SK-N-SH (cell line): Measurements from ENCODE around the gene ACP6. TPM values are rescaled to one million over a fixed set of nuclear protein-coding genes. Genes with fewer than 3 reads are reported as not detected.

Source experiments
- CTCF ChIA-PET: fragments of 300-600, 350-600 bp; formaldehyde crosslinking; extraction: SDS; loops from one replicate; lab custom pipeline; 2021; lab: Yijun Ruan, JAX
- POLR2A ChIA-PET: fragments of 350-600 bp; sonication (Branson Sonifier 250); formaldehyde crosslinking; extraction: SDS; loops from one replicate; lab custom pipeline; 2020; ENCODE audit warnings: antibody characterized with exemption, inconsistent platforms; lab: Yijun Ruan, JAX
- DNase-seq: peaks from one replicate; pipeline ENCODE4 v3.0.0; 2012
- H2AFZ ChIP-seq: fragments of 200-600 bp; sonication (generic); 2 replicates; pipeline ENCODE4 v1.8.1; 2016; ENCODE audit warnings: antibody characterized with exemption, mild to moderate bottlenecking, low read depth
- H3F3A ChIP-seq: fragments of 200-600 bp; sonication (generic); replicated peaks from 2 replicates; pipeline ENCODE3; 2016; ENCODE audit warnings: antibody characterized with exemption, mild to moderate bottlenecking; ENCODE audit not compliant: insufficient read depth
- H3K27ac ChIP-seq, 2 experiments: fragments of 200-500 bp in 1 of 2; fragments of 200-600 bp in 1 of 2; sonication (Bioruptor generic) in 1 of 2; sonication (generic), shearing (Covaris generic) in 1 of 2; 2 replicates each; pipeline versions ENCODE4 v1.5.1 to v1.6.1; 2014 to 2016; ENCODE audit warnings: low read depth in 2 of 2, inconsistent platforms in 1 of 2, low read length in 1 of 2, mild to moderate bottlenecking in 1 of 2, mixed read lengths in 1 of 2
- H3K27me3 ChIP-seq: fragments of 200-600 bp; sonication (generic), shearing (Covaris generic); 2 replicates; pipeline ENCODE4 v1.6.1; 2016; ENCODE audit warnings: mixed run types; ENCODE audit not compliant: insufficient read depth
- H3K36me3 ChIP-seq, 2 experiments: fragments of 200-500 bp in 1 of 2; fragments of 200-600 bp in 1 of 2; sonication (Bioruptor generic) in 1 of 2; sonication (generic) in 1 of 2; replicated peaks in 1 of 2; 2 replicates each; pipeline versions ENCODE3 to v1.5.1; 2014 to 2016; ENCODE audit warnings: low read length in 1 of 2, mild to moderate bottlenecking in 1 of 2; ENCODE audit not compliant: insufficient read depth in 2 of 2, control insufficient read depth in 1 of 2
- H3K4me1 ChIP-seq, 2 experiments: fragments of 200-500 bp in 1 of 2; fragments of 200-600 bp in 1 of 2; sonication (Bioruptor generic) in 1 of 2; sonication (generic), shearing (Covaris generic) in 1 of 2; 2 replicates each; pipeline versions ENCODE4 v1.5.1 to v1.6.1; 2014 to 2016; ENCODE audit warnings: low read depth in 1 of 2, low read length in 1 of 2, mixed run types in 1 of 2; ENCODE audit not compliant: insufficient read depth in 2 of 2, control insufficient read depth in 1 of 2
- H3K4me2 ChIP-seq: fragments of 200-600 bp; sonication (generic), shearing (Covaris generic); 2 replicates; pipeline ENCODE4 v1.6.1; 2017; ENCODE audit warnings: mixed run types
- H3K4me3 ChIP-seq, 2 experiments: fragments of 200-500 bp in 1 of 2; fragments of 200-600 bp in 1 of 2; sonication (Bioruptor generic) in 1 of 2; sonication (generic), shearing (Covaris generic) in 1 of 2; 2 replicates each; pipeline versions ENCODE4 v1.5.1 to v1.8.1; 2014 to 2016; ENCODE audit warnings: low read depth in 2 of 2, inconsistent platforms in 1 of 2, low read length in 1 of 2, mild to moderate bottlenecking in 1 of 2, mixed read lengths in 1 of 2, moderate library complexity in 1 of 2
- H3K79me2 ChIP-seq: fragments of 200-600 bp; sonication (generic); 2 replicates; pipeline ENCODE4 v1.8.1; 2017; ENCODE audit warnings: mild to moderate bottlenecking; ENCODE audit not compliant: insufficient read depth
- H3K9ac ChIP-seq: fragments of 200-600 bp; sonication (generic); 2 replicates; pipeline ENCODE4 v1.6.1; 2017; ENCODE audit warnings: mixed run types
- H3K9me2 ChIP-seq: fragments of 200-600 bp; sonication (generic); 2 replicates; pipeline ENCODE4 v1.6.1; 2017; ENCODE audit warnings: mixed run types
- H3K9me3 ChIP-seq: fragments of 200-600 bp; sonication (generic); 2 replicates; pipeline ENCODE4 v1.6.1; 2017; ENCODE audit warnings: mixed run types, mild to moderate bottlenecking, moderate library complexity
- H4K20me1 ChIP-seq: fragments of 200-600 bp; sonication (generic); 2 replicates; pipeline ENCODE4 v1.6.1; 2017; ENCODE audit warnings: mild to moderate bottlenecking, mixed run types; ENCODE audit not compliant: insufficient read depth
- CHD2 ChIP-seq: fragments of 150-350 bp; IDR thresholded peaks from 2 replicates; pipeline ENCODE4 v1.6.1; 2018; ENCODE audit warnings: low read length; ENCODE audit not compliant: partially characterized antibody
- ELF1 ChIP-seq: IDR thresholded peaks from 2 replicates; pipeline ENCODE4 v1.4.0; 2012
- EP300 ChIP-seq, 2 experiments: IDR thresholded peaks; 2 replicates each; pipeline versions ENCODE4 v1.4.0 to v1.6.1; 2012; ENCODE audit warnings: borderline replicate concordance in 1 of 2, low read depth in 1 of 2, low read length in 1 of 2
- FOXJ3 ChIP-seq: sonication (generic); formaldehyde crosslinking; IDR thresholded peaks from 2 replicates; pipeline ENCODE4 v1.5.1; 2020; ENCODE audit warnings: mild to moderate bottlenecking, missing genetic modification reagents
- FOXM1 ChIP-seq: IDR thresholded peaks from 2 replicates; pipeline ENCODE4 v1.4.0; 2012; ENCODE audit warnings: low read depth, mild to moderate bottlenecking
- GABPA ChIP-seq: IDR thresholded peaks from 2 replicates; pipeline ENCODE4 v1.4.0; 2012; ENCODE audit warnings: low read depth, mild to moderate bottlenecking
- JUND ChIP-seq: IDR thresholded peaks from 2 replicates; pipeline ENCODE4 v1.4.0; 2012
- MEF2A ChIP-seq: IDR thresholded peaks from 2 replicates; pipeline ENCODE4 v1.4.0; 2012; ENCODE audit warnings: low read depth, borderline replicate concordance
- NFIC ChIP-seq: IDR thresholded peaks from 2 replicates; pipeline ENCODE4 v1.4.0; 2012; ENCODE audit warnings: borderline replicate concordance
- NRF1 ChIP-seq: IDR thresholded peaks from 2 replicates; pipeline ENCODE4 v1.6.1; 2012; ENCODE audit warnings: low read depth, mild to moderate bottlenecking, low read length
- POLR2AphosphoS5 ChIP-seq: IDR thresholded peaks from 2 replicates; pipeline ENCODE4 v1.6.1; 2012; ENCODE audit warnings: low read depth, low read length
- RAD21 ChIP-seq: IDR thresholded peaks from 2 replicates; pipeline ENCODE4 v1.6.1; 2012; ENCODE audit warnings: mild to moderate bottlenecking, low read length
- RFX5 ChIP-seq: IDR thresholded peaks from 2 replicates; pipeline ENCODE4 v1.6.1; 2012; ENCODE audit warnings: mild to moderate bottlenecking, improper control_type of control experiment, low read length
- RXRA ChIP-seq: IDR thresholded peaks from 2 replicates; pipeline ENCODE4 v1.4.0; 2012; ENCODE audit warnings: low read depth, mild to moderate bottlenecking, borderline replicate concordance
- YY1 ChIP-seq: IDR thresholded peaks from 2 replicates; pipeline ENCODE4 v1.4.0; 2012; ENCODE audit warnings: low read depth, mild to moderate bottlenecking
- WGBS: methylation state at CpG from one replicate; pipeline ENCODE4 v1.1.6; 2017; ENCODE audit warnings: low lambda C conversion rate; 5-methylcytosine and 5-hydroxymethylcytosine counted together
- polyA plus RNA-seq, 3 experiments: library from polyadenylated mRNA; depleted of rRNA; stranded (reverse); fragments of >200 nt; gene quantifications; 2 replicates each; pipeline ENCODE4 v1.2.3, GENCODE V29; 2012
- TF ChIP-seq, protein P1 (sequence below): IDR thresholded peaks from 2 replicates; pipeline ENCODE4 v1.6.1; 2012; ENCODE audit warnings: mild to moderate bottlenecking, low read depth, low read length, moderate library complexity
- TF ChIP-seq, protein P2 (sequence below): IDR thresholded peaks from 2 replicates; pipeline ENCODE4; 2012
- TF ChIP-seq, protein P3 (sequence below): IDR thresholded peaks from 2 replicates; pipeline ENCODE4 v1.4.0; 2012; ENCODE audit warnings: low read depth, borderline replicate concordance
- TF ChIP-seq, protein P4 (sequence below): fragments of 200-600 bp; sonication (generic); IDR thresholded peaks from 2 replicates; pipeline ENCODE4 v1.6.1; 2017; ENCODE audit warnings: antibody characterized with exemption, mild to moderate bottlenecking, moderate library complexity
- TF ChIP-seq, protein P5 (sequence below): IDR thresholded peaks from 2 replicates; pipeline ENCODE4 v1.4.0; 2012; ENCODE audit warnings: low read depth

The ACP6 gene
- polyA plus RNA-seq, 1 of the 3 experiments (the other 2 are of a cell fraction) = 10.9 TPM

DNA sequence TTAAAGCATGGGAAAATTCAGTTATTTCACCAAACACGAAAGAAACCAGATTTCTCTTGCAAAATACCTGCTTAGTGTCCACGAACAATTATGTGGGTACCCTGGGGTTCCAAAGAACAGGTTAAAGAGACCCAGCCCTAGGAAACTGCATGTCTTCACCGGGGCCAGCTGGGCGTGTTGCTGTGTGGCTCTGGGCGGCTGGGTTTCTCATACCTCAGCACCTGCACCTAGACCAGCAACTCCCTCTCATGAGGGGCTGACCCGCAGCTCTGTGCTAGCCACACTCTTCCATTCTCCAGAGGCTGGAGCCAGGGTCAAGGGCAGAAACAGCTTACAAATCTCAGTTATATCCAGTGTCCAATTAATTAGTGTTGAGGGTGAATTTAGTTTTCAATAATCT, 40.3 kb downstream of the ACP6 start:
- H3K4me2 ChIP-seq = no peak overlapping the region
- H3K27ac ChIP-seq = no peak overlapping the region
- H2AFZ ChIP-seq = no peak overlapping the region
- 92% methylated on average over 6 of the region's 6 CpGs for WGBS
- no peaks in the 10 kb centered on the region for H3K79me2 ChIP-seq
- H3K9me3 ChIP-seq = no peaks in the 10 kb centered on the region
- ChIA-PET POLR2A (no interaction called here), CTCF (interaction anchor here (0.9 to 5.0 kb wide), 5 partner anchors 11 to 263 kb away, joined by 3 to 29 read pairs (median 4); no protein-coding TSS in a partner anchor)
- no peak overlapping the region for H3K4me3 ChIP-seq
- H3F3A ChIP-seq = no peaks in the 10 kb centered on the region
- no peak for DNase-seq
- H3K4me1 ChIP-seq = no peaks in the 10 kb centered on the region
- peaks cover 0 to 10% of the 10 kb centered on the region in 2 experiments for H3K36me3 ChIP-seq
- TF ChIP-seq JUND (no peak), ELF1 (no peak), YY1 (no peak), FOXJ3 (no peak), NFIC (no peak), RXRA (no peak), RFX5 (no peak), CHD2 (no peak), GABPA (no peak), RAD21 (no peak), NRF1 (no peak), EP300 (IDR thresholded peaks at IDR 0.05; ENCODE audit: borderline replicate concordance in 1 of 2, low read depth in 1 of 2, low read length in 1 of 2) (no peak), POLR2AphosphoS5 (no peak), MEF2A (no peak), FOXM1 (no peak)
- TF ChIP-seq, protein P1, sequence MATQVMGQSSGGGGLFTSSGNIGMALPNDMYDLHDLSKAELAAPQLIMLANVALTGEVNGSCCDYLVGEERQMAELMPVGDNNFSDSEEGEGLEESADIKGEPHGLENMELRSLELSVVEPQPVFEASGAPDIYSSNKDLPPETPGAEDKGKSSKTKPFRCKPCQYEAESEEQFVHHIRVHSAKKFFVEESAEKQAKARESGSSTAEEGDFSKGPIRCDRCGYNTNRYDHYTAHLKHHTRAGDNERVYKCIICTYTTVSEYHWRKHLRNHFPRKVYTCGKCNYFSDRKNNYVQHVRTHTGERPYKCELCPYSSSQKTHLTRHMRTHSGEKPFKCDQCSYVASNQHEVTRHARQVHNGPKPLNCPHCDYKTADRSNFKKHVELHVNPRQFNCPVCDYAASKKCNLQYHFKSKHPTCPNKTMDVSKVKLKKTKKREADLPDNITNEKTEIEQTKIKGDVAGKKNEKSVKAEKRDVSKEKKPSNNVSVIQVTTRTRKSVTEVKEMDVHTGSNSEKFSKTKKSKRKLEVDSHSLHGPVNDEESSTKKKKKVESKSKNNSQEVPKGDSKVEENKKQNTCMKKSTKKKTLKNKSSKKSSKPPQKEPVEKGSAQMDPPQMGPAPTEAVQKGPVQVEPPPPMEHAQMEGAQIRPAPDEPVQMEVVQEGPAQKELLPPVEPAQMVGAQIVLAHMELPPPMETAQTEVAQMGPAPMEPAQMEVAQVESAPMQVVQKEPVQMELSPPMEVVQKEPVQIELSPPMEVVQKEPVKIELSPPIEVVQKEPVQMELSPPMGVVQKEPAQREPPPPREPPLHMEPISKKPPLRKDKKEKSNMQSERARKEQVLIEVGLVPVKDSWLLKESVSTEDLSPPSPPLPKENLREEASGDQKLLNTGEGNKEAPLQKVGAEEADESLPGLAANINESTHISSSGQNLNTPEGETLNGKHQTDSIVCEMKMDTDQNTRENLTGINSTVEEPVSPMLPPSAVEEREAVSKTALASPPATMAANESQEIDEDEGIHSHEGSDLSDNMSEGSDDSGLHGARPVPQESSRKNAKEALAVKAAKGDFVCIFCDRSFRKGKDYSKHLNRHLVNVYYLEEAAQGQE = no peak
- TF ChIP-seq, protein P2, sequence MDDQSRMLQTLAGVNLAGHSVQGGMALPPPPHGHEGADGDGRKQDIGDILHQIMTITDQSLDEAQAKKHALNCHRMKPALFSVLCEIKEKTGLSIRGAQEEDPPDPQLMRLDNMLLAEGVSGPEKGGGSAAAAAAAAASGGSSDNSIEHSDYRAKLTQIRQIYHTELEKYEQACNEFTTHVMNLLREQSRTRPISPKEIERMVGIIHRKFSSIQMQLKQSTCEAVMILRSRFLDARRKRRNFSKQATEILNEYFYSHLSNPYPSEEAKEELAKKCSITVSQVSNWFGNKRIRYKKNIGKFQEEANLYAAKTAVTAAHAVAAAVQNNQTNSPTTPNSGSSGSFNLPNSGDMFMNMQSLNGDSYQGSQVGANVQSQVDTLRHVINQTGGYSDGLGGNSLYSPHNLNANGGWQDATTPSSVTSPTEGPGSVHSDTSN = no peak
- TF ChIP-seq, protein P3, sequence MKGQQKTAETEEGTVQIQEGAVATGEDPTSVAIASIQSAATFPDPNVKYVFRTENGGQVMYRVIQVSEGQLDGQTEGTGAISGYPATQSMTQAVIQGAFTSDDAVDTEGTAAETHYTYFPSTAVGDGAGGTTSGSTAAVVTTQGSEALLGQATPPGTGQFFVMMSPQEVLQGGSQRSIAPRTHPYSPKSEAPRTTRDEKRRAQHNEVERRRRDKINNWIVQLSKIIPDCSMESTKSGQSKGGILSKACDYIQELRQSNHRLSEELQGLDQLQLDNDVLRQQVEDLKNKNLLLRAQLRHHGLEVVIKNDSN = no peak
- TF ChIP-seq, protein P4, sequence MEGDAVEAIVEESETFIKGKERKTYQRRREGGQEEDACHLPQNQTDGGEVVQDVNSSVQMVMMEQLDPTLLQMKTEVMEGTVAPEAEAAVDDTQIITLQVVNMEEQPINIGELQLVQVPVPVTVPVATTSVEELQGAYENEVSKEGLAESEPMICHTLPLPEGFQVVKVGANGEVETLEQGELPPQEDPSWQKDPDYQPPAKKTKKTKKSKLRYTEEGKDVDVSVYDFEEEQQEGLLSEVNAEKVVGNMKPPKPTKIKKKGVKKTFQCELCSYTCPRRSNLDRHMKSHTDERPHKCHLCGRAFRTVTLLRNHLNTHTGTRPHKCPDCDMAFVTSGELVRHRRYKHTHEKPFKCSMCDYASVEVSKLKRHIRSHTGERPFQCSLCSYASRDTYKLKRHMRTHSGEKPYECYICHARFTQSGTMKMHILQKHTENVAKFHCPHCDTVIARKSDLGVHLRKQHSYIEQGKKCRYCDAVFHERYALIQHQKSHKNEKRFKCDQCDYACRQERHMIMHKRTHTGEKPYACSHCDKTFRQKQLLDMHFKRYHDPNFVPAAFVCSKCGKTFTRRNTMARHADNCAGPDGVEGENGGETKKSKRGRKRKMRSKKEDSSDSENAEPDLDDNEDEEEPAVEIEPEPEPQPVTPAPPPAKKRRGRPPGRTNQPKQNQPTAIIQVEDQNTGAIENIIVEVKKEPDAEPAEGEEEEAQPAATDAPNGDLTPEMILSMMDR = no peak
- TF ChIP-seq, protein P5, sequence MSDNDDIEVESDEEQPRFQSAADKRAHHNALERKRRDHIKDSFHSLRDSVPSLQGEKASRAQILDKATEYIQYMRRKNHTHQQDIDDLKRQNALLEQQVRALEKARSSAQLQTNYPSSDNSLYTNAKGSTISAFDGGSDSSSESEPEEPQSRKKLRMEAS = no peak
- no peaks in the 10 kb centered on the region for H4K20me1 ChIP-seq
- no peak overlapping the region for H3K9ac ChIP-seq
- H3K27me3 ChIP-seq = no peaks in the 10 kb centered on the region
- no peaks in the 10 kb centered on the region for H3K9me2 ChIP-seq
